22Rv1 (cell line): ENCODE data around the gene RPL27.

Experiments used
- H3K27ac ChIP-seq: fragments of 450-650 bp; 2 replicates; pipeline ENCODE4 v1.5.1; 2017
- CTCF ChIP-seq: fragments of 450-650 bp; IDR thresholded peaks from 2 replicates; pipeline ENCODE4 v1.5.1; 2017; ENCODE audit warnings: mild to moderate bottlenecking
- ZFX ChIP-seq: fragments of 450-650 bp; IDR thresholded peaks from 2 replicates; pipeline ENCODE4 v1.6.1; 2017; ENCODE audit warnings: antibody characterized with exemption, borderline replicate concordance

RPL27 gene

GRCh38 chr17:43020030-43020621, 21.9 kb downstream of the RPL27 start:
- TF ChIP-seq CTCF: no peak
- H3K27ac ChIP-seq: peak overlapping the region; percentile 8; the same call in 1 of the 2 replicates

GRCh38 chr17:43020789-43021740, 22.8 kb downstream of the RPL27 start:
- no peak for TF ChIP-seq ZFX
- H3K27ac ChIP-seq: peak overlapping the region; percentile 64

DNA sequence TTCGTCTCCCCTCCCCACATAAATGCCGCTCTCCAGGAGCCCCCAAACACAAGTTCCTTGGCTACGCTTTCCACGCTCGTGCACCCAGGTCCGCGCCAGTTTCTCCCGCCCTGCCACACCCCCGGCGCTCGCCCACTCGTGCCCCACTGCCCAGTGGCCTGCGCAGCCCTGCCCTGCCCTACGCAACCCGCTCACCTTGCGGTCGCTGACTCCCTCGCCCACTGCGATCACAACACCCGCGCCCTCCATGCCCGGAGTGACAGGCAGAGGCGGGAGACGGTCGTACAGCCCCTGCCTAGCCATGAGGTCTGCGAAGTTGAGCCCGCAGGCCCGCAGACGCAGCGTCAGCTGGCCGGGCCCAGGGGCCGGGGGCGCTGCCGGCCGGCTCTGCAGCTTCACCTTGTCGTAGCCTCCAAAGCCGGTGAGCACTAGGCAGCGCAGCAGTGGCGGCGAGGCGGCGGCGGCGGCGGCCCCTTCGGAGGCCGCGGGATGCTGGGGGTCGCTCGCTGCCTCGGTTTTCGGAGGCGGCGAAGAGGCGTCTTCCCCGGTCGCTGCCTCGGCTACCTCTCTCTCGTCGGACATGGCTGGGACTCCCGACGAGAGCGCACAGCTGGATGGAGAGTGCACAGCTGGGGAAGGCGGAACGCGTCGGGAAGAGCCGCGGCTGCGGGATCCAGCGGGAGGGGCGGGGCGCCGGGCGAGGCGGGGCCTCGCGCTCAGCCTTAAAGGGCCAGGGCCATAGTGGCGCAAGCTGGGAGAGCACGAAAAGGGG, 23.7 kb downstream of the RPL27 start, which contains the start of gene VAT1:
Gene VAT1, minus strand, starts transcription at position 645 of the 772 bp plus-strand sequence. Its CDS starts 63 bp downstream, at position 582.
- H3K27ac ChIP-seq: peak within 1 kb of the TSS; percentile 64
- TF ChIP-seq CTCF: no peak
- no peak for TF ChIP-seq ZFX

GRCh38 chr17:43024407-43025289, 26.4 kb downstream of the RPL27 start, which contains the start of gene RND2:
Gene RND2 (plus strand): TSS chr17:43025231. CDS start chr17:43025348, 117 bp downstream.
- peak within 1 kb of the TSS; percentile 72 for H3K27ac ChIP-seq
- TF ChIP-seq ZFX (no peak), CTCF (peak; percentile 44)

DNA sequence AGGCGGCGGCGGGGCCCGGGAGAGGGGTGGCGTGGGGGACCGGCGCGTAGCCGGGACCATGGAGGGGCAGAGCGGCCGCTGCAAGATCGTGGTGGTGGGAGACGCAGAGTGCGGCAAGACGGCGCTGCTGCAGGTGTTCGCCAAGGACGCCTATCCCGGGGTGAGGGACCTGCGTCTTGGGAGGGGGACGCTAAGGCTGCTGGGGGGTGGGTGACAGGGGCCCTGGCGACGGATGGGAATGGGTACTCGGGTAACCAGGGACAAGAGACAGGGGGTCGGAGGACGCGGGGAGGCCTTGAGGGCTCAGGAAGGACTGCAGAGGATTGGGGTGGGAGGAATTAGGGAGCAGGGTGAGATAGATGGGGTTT, 27.1 kb downstream of the RPL27 start:
- H3K27ac ChIP-seq: peak overlapping the region; percentile 72; the same call in 1 of the 2 replicates
- TF ChIP-seq ZFX (no peak), CTCF (no peak)

DNA sequence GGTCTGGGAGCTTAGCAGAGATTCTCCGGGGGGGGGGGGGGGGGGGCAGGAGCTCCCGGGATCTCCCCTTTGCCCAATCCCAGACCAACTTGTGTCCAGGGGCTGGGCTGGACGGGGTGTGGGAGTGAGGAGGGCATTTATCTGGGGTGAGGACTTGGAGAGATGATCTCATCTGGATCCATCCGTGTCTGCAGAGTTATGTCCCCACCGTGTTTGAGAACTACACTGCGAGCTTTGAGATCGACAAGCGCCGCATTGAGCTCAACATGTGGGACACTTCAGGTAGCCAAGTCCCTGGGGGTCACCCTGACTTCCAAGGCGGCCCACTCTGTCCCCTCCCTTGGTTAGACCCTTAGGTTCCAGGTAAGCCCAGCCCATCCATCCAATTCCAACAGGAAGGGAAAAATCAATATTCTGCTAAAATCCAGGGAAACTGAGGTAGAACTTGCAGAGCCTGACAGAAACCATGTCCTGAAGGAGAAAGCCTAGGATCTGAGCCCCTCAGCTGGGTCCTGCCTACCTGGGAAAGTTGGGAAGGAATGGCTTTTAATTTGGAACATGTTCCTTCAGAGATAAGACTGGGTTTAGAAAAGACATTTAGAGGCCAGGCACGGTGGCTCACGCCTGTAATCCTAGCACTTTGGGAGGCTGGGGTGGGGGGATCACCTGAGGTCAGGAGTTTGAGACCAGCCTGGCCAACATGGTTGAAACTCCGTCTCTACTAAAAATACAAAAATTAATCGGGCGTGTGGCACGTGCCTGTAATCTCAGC, 27.7 kb downstream of the RPL27 start:
- TF ChIP-seq CTCF: no peak
- TF ChIP-seq ZFX: no peak
- H3K27ac ChIP-seq: no peak overlapping the region
